Measurements from ENCODE around the gene NOS1AP.
"Not testable (repeated sequence)": the region's sequence is repeated elsewhere in the genome, so short reads cannot be mapped to it uniquely, and the experiment has no call there.

The NOS1AP gene

DNA sequence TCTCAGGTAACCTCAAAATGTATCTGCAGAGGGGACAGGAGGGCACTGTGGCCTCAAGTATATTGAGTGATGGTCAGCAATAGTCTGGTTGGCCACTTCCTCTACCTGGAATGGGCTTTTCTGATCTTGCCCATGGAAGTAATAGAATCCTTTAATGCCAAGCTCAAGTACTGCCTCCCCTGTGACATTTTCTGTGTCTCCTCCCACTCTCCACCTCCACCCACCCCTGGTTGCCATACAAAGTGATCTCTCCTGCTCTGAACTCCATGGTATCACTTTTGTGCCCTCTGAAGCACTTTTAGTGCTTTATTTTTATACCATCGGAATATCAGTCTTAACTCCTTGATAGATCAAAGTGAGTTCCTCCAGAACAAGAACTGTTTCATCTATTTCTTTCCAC lies 9.2 kb upstream of the NOS1AP start:
- DNase-seq, result no peak

DNA sequence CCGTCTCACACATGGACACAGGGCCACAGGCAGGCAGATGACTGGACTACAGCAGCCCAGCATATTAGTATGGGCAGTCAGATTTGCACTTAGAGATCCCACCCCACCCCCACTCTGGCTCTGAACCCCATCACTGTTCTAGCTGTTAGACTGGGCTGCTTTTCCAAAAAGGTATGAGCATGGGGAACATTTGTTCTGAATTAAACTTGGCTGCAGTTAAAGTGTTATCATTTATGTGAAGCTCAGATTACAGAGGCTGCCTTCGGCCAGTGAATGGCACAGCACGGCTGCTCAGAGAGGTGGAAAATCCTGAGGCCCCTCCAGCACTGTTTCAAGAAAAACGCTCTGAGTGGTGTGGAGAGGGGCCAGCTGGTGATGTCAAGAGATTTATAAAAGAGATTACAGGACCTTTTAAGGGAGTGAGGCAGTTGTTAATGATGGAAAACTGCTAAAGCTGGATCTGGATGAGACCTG lies 6.9 kb upstream of the NOS1AP start:
- DNase-seq, result no peak

DNA sequence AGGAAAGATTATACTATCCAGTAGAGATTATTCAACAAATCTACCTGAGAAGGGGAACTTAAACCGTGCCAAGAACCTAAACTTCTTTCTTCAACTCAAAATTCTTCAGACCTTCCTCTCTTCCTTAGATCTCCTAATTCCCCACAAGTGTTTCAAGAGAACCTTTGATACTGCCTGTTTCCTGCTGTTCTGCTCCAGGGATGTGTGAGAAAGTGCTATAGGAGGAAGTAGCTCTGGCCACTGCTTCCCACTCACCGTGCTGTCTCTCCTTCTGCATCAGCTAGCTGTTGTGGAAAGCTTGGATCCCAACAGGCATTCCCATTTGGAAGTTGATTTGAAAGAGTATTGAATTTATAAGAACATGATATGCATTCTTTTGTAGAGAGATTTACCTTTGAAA lies 4.5 kb upstream of the NOS1AP start:
- DNase-seq, result no peak

DNA sequence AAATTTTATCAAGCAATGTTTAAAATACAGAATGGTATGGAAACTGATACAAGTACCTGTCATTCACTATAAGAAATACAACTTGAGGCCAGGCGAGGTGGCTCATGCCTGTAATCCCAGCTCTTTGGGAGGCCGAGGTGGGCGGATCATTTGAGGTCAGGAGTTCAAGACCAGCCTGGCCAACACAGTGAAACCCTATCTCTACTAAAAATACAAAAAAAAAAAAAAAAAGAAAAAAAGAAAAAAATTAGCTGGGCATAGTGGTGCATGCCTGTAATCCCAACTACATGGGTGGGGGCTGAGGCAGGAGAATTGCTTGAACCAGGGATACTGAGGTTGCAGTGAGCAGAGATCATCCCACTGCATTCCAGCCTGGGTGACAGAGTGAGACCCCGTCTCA lies 2.7 kb upstream of the NOS1AP start:
- DNase-seq, result not testable (repeated sequence)

DNA sequence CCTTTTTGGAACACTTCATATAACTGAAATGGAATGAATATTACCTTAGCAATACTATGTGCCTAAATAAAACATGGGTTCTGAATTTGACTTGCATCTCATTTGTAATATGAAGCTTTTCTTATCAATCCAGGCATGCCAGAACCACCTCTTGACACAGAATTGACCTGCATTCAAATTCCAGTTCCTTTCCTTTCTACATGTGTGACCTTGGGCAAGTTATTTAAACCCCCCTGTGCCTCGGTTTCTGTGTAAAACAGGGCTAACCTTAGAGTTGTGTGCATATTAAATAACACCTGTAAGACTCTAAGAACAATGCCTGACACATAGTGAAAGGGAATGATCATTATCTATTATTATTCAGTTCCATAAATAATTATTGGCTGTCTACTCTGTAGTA lies 2.0 kb upstream of the NOS1AP start:
- no peak for DNase-seq

GRCh38 chr1:162068301-162068700 lies 1.2 kb upstream of the NOS1AP start:
- DNase-seq, result no peak

- no peak for DNase-seq
These were observed 730 bp downstream of the NOS1AP start for GRCh38 chr1:162070094-162070748.

- no peak for DNase-seq
These were observed 1.3 kb downstream of the NOS1AP start for GRCh38 chr1:162070825-162071224.

DNA sequence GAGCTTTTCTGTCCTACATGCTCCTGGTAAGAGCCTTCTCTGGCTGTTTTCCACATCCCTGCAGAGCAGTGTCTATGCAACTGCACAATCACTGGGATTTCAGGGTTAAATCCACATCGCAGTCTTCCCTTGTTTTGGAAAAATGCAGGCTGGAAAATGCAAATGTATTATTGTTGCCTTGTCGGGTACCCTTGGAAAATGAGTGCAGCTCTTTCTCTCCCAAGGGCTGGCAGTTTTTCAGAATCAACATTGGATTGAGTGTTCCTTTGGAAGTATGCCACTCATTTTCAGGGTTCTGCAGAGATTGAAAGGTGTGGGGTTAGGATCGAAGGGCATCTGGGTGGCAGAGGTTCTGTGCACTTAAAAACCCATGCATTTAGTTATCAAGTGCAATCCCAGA lies 3.2 kb downstream of the NOS1AP start:
- no peak for DNase-seq

DNA sequence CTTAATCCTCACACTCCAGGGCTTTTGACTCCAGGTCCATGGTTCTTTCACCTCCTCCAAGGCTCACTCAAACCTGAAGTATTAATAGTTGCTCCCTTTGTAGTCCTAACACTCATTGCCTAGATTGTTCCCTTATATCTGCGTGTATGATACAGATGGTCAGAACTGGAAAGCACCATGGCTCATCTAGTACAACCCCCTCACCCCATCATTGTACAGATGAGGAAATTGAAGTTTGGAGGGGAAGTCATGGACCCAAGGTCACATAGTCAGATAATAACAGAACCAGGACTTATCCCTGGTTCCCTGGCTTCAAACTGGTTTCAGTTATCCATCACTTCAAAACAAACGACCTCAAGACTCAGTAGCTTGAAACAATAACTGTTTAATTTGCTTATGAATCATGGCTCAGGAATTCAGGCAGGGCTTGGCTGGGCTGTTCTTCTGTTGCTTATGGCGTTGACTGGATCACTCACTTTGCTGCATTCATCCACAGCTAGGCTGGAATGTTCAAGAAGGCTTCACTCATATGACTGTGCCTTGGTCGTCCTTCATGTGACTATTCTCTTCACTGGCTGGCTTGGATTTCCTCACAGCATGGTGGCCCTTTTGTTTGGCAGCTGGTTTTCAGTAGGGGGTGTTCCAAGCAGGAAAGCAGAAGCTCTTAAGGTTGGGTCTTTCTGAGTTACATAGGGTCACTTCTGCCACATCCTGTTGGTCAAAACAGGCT lies 5.0 kb downstream of the NOS1AP start:
- no peak for DNase-seq

DNA sequence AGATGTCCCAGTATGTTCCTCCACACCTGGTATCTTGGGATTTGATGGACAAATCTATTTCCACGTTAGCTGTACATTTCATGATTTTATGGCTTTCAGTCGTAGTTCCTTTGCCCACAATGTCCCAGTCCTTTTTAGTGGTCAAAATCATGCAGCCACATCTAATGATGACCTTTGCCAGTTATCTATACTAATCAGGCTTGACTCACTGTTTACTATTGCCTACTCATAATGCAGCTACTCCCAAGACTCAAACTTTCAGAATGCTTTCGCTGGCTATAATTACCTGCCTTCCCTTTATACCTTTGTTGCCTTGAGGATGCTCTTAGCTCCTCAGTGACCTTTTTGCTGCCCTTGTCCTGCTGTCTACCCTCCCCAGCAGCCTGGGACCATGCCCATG lies 6.4 kb downstream of the NOS1AP start:
- DNase-seq, result no peak

- no peak for DNase-seq
These were observed 8.3 kb downstream of the NOS1AP start for GRCh38 chr1:162077648-162078299.

DNA sequence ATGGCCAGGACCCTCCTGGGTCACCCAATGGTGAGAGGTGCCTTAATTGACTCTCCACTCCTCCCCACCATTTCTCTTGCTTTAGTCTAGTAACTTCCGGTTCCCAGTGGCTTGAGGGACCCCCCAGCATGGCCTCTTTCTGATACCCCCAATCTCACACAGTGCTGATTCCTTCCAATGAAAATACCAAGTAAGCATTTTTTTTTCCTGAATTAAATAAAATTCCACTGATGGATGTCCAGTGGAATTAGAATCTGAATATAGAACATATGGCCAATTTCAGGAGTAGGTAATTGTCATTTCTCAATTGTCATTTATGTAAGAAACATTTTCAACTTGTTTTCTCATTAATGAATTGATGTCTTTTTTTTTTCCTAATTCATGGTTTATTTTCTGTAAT lies 9.5 kb downstream of the NOS1AP start:
- DNase-seq, result no peak

GRCh38 chr1:162080472-162081015 lies 11.1 kb downstream of the NOS1AP start:
- no peak for DNase-seq

DNA sequence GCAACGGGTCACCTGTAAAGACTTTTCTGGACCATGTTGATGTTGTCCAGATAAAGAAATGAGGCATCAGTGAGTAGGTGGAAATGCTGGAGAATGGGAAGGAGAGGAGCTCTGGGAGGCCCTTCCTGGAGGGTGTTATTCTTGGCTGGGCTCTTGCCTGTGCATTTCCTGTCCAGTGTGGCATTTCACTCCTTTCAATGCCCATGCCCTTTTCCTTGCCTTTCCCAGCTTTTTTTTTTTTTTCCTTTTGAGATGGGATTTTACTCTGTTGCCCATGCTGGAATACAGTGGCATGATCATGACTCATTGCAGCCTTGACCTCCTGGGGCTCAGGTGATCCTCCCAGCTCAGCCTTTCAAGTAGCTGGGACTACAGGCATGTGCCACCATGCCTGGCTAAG lies 11.8 kb downstream of the NOS1AP start:
- DNase-seq, result no peak

DNA sequence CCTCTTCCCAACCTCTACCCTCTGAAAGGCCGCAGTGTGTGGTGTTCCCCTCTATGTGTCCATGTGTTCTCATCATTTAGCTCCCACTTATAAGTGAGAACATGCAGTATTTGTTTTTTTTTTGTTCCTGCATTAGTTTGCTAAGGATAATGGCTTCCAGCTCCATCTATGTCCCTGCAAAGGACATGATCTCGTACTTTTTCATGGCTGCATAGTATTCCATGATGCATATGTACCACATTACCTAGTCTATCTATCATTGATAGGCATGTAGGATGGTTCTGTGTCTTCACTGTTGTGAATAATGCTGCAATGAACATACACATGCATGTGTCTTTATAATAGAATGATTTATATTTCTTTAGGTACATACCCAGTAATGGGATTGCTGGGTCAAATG lies 12.6 kb downstream of the NOS1AP start:
- DNase-seq, result not testable (repeated sequence)

DNA sequence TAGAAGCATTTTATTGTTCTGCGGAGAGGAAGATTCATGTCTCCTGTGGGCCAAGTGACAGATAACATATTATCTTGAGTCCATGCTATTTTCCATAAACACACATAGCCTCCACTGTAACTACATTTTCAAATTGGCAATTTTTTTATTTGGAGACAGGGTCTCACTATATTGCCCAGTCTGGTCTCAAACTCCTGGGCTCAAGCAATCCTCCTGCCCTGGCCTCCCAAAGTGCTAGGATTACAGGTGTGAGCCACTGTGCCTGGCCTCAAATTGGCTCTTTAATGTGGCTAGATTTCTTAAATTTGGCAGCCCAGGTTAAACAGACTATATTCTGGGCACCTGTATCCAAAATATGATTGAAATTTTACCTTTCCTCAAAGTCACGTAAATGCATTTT lies 13.8 kb downstream of the NOS1AP start:
- DNase-seq, result no peak

GRCh38 chr1:162085991-162086390 lies 16.5 kb downstream of the NOS1AP start:
- DNase-seq, result no peak

GRCh38 chr1:162087111-162087510 lies 17.6 kb downstream of the NOS1AP start:
- DNase-seq, result no peak

DNA sequence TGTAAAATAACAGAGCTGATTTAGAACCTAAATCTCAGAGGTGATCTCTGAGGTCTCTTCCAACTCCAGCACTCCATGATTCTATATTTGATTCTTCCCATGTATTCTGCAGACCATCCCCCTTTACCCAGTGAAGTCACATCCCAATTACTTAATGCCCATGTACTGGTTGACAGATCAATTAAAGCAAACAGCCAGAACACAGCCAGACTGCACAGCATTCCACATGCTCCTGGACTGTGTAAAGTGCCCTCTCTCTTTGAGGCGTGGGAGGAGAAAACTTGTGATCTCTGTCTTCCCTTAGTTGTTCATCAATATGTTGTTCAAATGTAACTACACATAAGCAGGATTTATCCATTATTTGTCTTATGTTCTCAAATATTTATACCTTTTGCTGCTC lies 18.1 kb downstream of the NOS1AP start:
- DNase-seq, result no peak

DNA sequence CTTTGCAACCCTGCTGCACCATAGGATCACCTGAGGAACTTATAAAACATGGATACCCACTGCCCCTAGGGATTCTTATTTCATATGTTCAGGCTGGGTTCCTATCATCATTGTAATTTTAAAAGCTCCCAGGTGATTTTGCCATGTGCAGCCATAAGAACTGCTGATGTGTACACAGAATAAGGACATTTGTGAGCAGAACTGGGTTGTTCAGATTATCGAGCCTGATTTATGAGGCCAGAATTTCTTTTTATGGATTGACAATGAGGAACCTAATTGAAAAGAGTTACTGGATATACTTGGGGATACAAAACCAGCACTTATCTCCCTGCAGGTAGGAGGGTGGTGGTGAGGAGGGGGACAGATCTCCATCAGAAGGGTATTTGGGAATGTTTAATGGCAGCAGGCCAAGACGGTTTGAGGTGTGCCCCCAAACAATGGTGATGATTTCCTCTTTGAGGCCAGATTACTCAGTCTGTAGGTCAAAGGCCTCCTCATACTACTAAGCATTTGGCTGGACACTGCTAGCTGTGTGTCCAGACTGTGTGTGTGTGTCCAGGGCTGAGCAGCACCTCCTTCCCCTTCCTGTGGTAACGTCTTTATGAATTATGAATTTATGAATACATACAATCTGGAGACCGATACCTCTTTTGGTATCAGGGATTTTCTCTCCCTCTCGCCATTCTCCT lies 18.9 kb downstream of the NOS1AP start:
- DNase-seq, result no peak

DNA sequence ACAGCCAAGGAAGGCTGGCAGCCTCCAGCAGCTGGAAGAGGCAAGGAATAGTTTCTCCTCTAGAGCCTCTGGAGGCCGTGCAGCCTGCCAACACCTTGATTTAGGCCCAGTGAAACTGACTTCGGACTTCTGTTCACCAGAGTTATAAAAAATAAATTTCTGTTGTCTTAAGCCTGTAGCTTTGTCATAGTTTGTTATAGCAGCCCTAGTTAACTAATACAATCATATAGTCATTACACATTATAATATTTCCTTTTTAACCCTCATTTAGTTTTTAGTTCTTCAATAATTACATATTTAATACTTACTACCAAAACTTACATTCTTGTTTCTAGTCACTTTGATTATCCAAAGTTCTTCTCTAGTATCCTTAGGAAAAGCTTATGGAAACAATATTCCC lies 20.3 kb downstream of the NOS1AP start:
- DNase-seq, result no peak

DNA sequence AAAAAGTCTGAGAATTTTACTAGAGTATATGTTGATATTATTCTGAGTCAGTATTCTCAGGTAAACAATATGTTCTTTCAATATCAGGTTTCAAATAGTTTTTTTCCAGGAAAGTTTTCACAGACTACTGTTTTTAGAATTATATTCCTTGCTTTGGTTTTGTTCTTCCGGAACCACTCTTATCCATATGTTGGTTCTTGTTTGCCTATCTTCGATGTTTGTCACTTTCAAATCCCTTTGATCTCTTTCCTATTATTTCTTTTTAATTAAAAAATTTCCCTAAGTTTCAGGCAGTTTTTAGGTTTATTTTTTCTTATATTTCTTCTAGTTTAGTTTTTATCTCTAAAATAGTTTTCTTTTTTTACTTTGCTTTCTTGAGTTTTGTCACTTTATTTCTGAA lies 20.9 kb downstream of the NOS1AP start:
- DNase-seq, result no peak
